Astrocyte (in vitro differentiated cells and primary cell): Measurements from ENCODE around the gene DGCR6.

ENCODE experiments used
- EZH2 ChIP-seq: IDR thresholded peaks from 2 replicates; pipeline ENCODE4 v1.6.1; 2012; ENCODE audit warnings: mild to moderate bottlenecking, low read length, inconsistent platforms; ENCODE audit not compliant: insufficient read depth
- TF ChIP-seq, protein P1 (sequence below): IDR thresholded peaks from 2 replicates; pipeline ENCODE4 v1.5.1; 2011; ENCODE audit warnings: low read depth, mild to moderate bottlenecking, inconsistent platforms, low read length, moderate library complexity; ENCODE audit not compliant: insufficient read depth

- TF ChIP-seq, protein P1, sequence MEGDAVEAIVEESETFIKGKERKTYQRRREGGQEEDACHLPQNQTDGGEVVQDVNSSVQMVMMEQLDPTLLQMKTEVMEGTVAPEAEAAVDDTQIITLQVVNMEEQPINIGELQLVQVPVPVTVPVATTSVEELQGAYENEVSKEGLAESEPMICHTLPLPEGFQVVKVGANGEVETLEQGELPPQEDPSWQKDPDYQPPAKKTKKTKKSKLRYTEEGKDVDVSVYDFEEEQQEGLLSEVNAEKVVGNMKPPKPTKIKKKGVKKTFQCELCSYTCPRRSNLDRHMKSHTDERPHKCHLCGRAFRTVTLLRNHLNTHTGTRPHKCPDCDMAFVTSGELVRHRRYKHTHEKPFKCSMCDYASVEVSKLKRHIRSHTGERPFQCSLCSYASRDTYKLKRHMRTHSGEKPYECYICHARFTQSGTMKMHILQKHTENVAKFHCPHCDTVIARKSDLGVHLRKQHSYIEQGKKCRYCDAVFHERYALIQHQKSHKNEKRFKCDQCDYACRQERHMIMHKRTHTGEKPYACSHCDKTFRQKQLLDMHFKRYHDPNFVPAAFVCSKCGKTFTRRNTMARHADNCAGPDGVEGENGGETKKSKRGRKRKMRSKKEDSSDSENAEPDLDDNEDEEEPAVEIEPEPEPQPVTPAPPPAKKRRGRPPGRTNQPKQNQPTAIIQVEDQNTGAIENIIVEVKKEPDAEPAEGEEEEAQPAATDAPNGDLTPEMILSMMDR = no peak
- TF ChIP-seq EZH2 = no peak
Measured at GRCh38 chr22:18950141-18950540, 44.0 kb downstream of the DGCR6 start.
